Lower lobe of right lung (tissue), 2 donors: ENCODE data around the gene CALR. TPM values are rescaled to one million over a fixed set of nuclear protein-coding genes. Genes with fewer than 3 reads are reported as not detected.
"Not testable (repeated sequence)": the region's sequence is repeated elsewhere in the genome, so short reads cannot be mapped to it uniquely, and the experiment has no call there.

Experiments used
- ATAC-seq, 2 donors: fragments of 200-7000 bp; cut with Tn5 transposase; one replicate each; pipeline ENCODE4 v1.9.1; 2020 to 2022; ENCODE audit warnings: mild to moderate bottlenecking in 2 of 2, moderate library complexity in 2 of 2
- DNase-seq: peaks from one replicate; pipeline ENCODE4 v3.0.0-alpha.2; 2020
- H3K27ac ChIP-seq: fragments of 200-600 bp; one replicate; pipeline ENCODE4 v1.8.0; 2022
- H3K27me3 ChIP-seq: fragments of 200-600 bp; one replicate; pipeline ENCODE4 v1.8.0; 2022; ENCODE audit warnings: low read depth
- H3K36me3 ChIP-seq: fragments of 200-600 bp; one replicate; pipeline ENCODE4 v1.8.0; 2022; ENCODE audit warnings: mild to moderate bottlenecking
- H3K4me1 ChIP-seq: fragments of 200-600 bp; one replicate; pipeline ENCODE4 v1.8.0; 2022
- H3K4me3 ChIP-seq: fragments of 200-600 bp; one replicate; pipeline ENCODE4 v1.8.0; 2022; ENCODE audit warnings: mild to moderate bottlenecking
- H3K9me3 ChIP-seq: fragments of 200-600 bp; one replicate; pipeline ENCODE4 v1.8.0; 2022
- CTCF ChIP-seq: fragments of 200-600 bp; IDR thresholded peaks from one replicate; pipeline ENCODE4 v1.8.0; 2022; ENCODE audit warnings: antibody characterized with exemption, mild to moderate bottlenecking
- intact Hi-C: fragments of 100-400 bp; cut with DNase I; formaldehyde crosslinking; loops from one replicate; pipeline ENCODE4 v1.11.0; 2022
- total RNA-seq: library from RNA; stranded (reverse); fragmentation: NEBNext Ultra II Directional; extraction: Animal tissue kit (Norgen Biotek cat#: 25700); gene quantifications from one replicate; pipeline ENCODE4 v1.2.1, GENCODE V29; 2021
- donor health status: DM: no; HTN: yes; CAD: no; lungs with severe emphysema.

The CALR gene
- total RNA-seq, 1 donor from 2014 or later, result 872 TPM

GRCh38 chr19:12956446-12957388, 18.3 kb downstream of the CALR start, which contains the start of gene GADD45GIP1:
TSS of gene GADD45GIP1 (minus strand) at chr19:12957223. CDS start at chr19:12957212, 11 bp downstream.
- H3K27me3 ChIP-seq, result no peaks in the 10 kb centered on the region
- intact Hi-C loops, result no loop called here
- ATAC-seq, result peak; percentile 98
- peaks cover 34% of the 10 kb centered on the region for H3K36me3 ChIP-seq
- H3K27ac ChIP-seq, result peak within 1 kb of the TSS; percentile 89
- no peaks in the 10 kb centered on the region for H3K9me3 ChIP-seq
- H3K4me1 ChIP-seq, result peaks cover 47% of the 10 kb centered on the region
- peak; percentile 89 for DNase-seq
- TF ChIP-seq CTCF, result no peak
- H3K4me3 ChIP-seq, result peak within 1 kb of the TSS; percentile 86

DNA sequence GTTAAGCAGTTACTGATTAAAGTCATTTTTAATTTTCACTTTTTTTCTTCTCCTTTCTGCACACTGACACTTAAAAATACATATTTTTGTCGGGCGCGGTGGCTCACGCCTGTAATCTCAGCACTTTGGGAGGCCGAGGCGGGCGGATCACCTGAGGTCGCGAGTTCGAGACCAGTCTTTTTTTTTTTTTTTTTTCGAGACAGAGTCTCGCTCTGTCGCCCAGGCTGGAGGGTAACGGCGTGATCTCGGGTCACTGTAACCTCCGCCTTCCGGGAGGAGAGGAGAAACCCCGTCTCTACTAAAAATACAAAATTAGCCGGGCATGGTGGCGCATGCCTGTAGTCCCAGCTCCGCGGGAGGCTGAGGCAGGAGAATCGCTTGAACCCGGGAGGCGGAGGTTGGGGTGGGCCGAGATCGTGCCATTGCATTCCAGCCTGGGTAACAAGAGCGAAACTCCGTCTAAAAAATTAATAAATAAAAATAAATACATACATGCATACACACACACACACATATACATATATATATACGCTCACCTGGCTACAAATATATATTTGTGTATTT, 19.1 kb downstream of the CALR start:
- Histone ChIP-seq H3K36me3 (peaks cover 27% of the 10 kb centered on the region), H3K27ac (peak overlapping the region; percentile 89), H3K4me3 (peak overlapping the region; percentile 86), H3K4me1 (peaks cover 44% of the 10 kb centered on the region)
- DNase-seq, H3K9me3 ChIP-seq, H3K27me3 ChIP-seq, intact Hi-C loops: not testable (repeated sequence)
- ATAC-seq, result peak; percentile 10 to 22

DNA sequence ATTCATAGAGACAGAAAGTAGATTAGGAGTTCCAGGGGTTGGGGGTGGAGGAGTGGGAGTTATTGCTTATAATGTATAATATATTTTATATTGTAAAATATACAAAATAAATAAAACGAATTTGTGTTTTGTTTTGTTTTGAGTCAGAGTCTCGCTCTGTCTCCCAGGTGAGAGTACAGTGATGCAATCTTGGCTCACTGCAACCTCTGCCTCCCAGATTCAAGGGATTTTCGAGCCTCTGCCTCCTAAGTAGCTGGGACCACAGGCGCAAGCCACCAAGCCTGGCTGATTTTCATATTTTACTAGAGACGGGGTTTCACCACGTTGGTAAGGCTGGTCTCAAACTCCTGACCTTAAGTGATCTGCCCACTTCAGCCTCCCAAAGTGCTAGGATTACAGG, 21.1 kb downstream of the CALR start:
- H3K4me3 ChIP-seq, result no peak overlapping the region
- no peak for DNase-seq
- peaks cover 28% of the 10 kb centered on the region for H3K4me1 ChIP-seq
- H3K9me3 ChIP-seq, result no peaks in the 10 kb centered on the region
- ATAC-seq, result no peak
- no peaks in the 10 kb centered on the region for H3K27me3 ChIP-seq
- H3K36me3 ChIP-seq, result peaks cover 8% of the 10 kb centered on the region
- no peak overlapping the region for H3K27ac ChIP-seq
- no peak for TF ChIP-seq CTCF
- intact Hi-C loops, result no loop called here

DNA sequence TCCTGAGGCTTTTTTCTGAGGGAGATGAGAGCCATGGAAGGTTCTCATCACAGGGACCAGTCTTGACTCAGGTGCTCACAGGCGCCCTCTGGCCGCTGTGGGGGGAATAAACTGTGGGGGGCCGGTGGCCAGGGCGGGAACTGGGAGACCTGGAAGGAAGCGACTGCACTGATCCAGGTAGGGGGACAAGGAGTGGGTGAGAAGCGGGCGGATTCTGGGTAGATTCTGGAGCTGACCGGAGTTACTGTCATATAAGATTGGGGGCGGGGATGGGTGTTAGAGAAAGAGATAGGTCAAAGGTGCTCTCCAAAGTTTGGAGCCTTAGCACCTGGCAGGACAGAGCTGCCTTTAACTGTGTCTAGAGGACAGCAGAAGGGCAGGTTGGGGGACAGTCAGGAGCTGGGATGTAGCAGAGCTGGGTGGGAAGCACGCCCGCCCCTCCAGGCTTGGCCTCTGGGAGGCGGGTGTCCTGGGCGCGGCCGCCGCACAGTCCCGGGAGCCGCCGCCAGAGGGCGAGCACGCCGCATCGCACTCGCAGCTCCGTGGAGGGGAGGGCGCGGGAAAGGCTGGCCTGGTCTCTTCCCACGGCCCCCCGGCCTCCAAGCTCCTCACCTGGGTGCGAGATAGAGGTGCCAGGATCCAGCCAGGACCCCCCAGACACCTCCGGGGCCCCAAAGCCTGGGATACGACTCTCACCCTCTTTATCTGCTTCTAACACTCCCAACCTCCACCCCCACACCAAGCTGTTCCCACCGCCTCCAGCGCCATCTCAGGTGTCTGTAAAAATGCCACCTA, 26.8 kb downstream of the CALR start:
- Histone ChIP-seq H3K36me3 (no peaks in the 10 kb centered on the region), H3K27me3 (no peaks in the 10 kb centered on the region), H3K4me3 (peak overlapping the region; percentile 60), H3K27ac (peak overlapping the region; percentile 66), H3K9me3 (no peaks in the 10 kb centered on the region), H3K4me1 (peaks cover 9% of the 10 kb centered on the region)
- peak; percentile 90 for TF ChIP-seq CTCF
- peak; percentile 97 to 99 for ATAC-seq
- peak; percentile 87 for DNase-seq
- intact Hi-C loops, result no loop called here

DNA sequence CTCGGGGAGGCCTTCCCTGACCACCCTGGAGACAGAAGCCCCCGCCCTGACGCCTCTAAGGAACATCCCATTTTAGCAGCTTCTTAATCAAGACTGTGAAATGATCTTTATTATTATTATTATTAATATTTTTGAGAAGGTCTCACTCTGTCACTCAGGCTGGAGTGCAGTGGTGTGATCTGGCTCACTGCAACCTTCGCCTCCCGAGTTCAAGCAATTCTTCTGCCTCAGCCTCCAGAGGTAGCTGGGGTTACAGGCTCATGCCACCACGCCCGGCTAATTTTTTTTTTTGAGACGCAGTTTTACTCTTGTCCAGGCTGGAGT, 27.4 kb downstream of the CALR start:
- DNase-seq (no peak), ATAC-seq (no peak)
- no peaks in the 10 kb centered on the region for H3K27me3 ChIP-seq
- TF ChIP-seq CTCF, result no peak
- H3K4me3 ChIP-seq, result peak overlapping the region; percentile 60
- intact Hi-C loops, result no loop called here
- H3K4me1 ChIP-seq, result peaks cover 9% of the 10 kb centered on the region
- no peaks in the 10 kb centered on the region for H3K36me3 ChIP-seq
- peak overlapping the region; percentile 66 for H3K27ac ChIP-seq
- H3K9me3 ChIP-seq, result no peaks in the 10 kb centered on the region
